ENCODE measurements around the gene ROCK2. TPM values are rescaled to one million over a fixed set of nuclear protein-coding genes. Genes with fewer than 3 reads are reported as not detected.

Gene ROCK2
- total and polyA plus RNA-seq, 2 donors (not counting 1 experiment from before 2014, with no cell fraction given): 2.3 to 30.2 TPM

- Histone ChIP-seq H3K36me3 (replicated peaks in 1 of 2; ENCODE audit: control extremely low read depth in 1 of 2, control insufficient read depth in 1 of 2, extremely low read depth in 1 of 2, insufficient read depth in 2 of 2, low read length in 1 of 2) (peaks cover 0 to 1% of the 10 kb centered on the region in 2 experiments), H3K79me2 (ENCODE audit: control insufficient read depth, insufficient read depth, low read length) (peaks cover 87% of the 10 kb centered on the region)
- CTCF ChIA-PET: no interaction called here
Measured at GRCh38 chr2:11327871-11328270, 16.6 kb downstream of the ROCK2 start.

GRCh38 chr2:11326677-11327211 lies 17.7 kb downstream of the ROCK2 start:
- Mint-ChIP-seq H3K27me3 (no peaks in the 10 kb centered on the region), H3K9me3 (ENCODE audit: insufficient read depth) (no peaks in the 10 kb centered on the region), H3K4me1 (peaks cover 16% of the 10 kb centered on the region), H3K4me3 (no peak overlapping the region), H3K27ac (no peak overlapping the region)
- DNase-seq: no peak
- H3K79me2 ChIP-seq (ENCODE audit: control insufficient read depth, insufficient read depth, low read length): peaks cover 85% of the 10 kb centered on the region
- no peak overlapping the region for H2AFZ ChIP-seq (ENCODE audit: insufficient read depth, low read depth, low read length, poor library complexity, severe bottlenecking)
- no peaks in the 10 kb centered on the region for H3K27me3 ChIP-seq (replicated peaks in 1 of 4; ENCODE audit: control extremely low read depth in 1 of 4, control insufficient read depth in 3 of 4, insufficient read depth in 4 of 4, low read length in 3 of 4)
- no peak for TF ChIP-seq CTCF (IDR thresholded peaks at IDR 0.05)
- no peak for TF ChIP-seq EZH2 (IDR thresholded peaks at IDR 0.05; ENCODE audit: borderline replicate concordance, insufficient read depth, low read depth, low read length, poor library complexity, severe bottlenecking)
- H3K4me3 ChIP-seq (ENCODE audit: control extremely low read depth in 1 of 5, extremely low read depth in 1 of 5, insufficient read depth in 1 of 5, low read depth in 2 of 5, low read length in 4 of 5): no peak overlapping the region
- H4K20me1 ChIP-seq (ENCODE audit: control insufficient read depth, insufficient read depth, low read length, poor library complexity, severe bottlenecking): peaks cover 61% of the 10 kb centered on the region
- ATAC-seq (ENCODE audit: low read depth): no peak
- peaks cover 0 to 8% of the 10 kb centered on the region in 2 donors for H3K4me1 ChIP-seq (ENCODE audit: control insufficient read depth in 2 of 2, insufficient read depth in 2 of 2, low read length in 2 of 2)
- peak overlapping the region; percentile 14 for H3K4me2 ChIP-seq (replicated peaks; ENCODE audit: low read depth, low read length, poor library complexity, severe bottlenecking)
- H3K27ac ChIP-seq (ENCODE audit: low read length in 2 of 2): no peak overlapping the region
- ChIA-PET POLR2A (no interaction called here), CTCF (no interaction called here)
- no peaks in the 10 kb centered on the region for H3K9me3 ChIP-seq (ENCODE audit: control extremely low read depth in 1 of 3, control insufficient read depth in 2 of 3, insufficient read depth in 1 of 3, low read length in 2 of 3)
- WGBS (ENCODE audit: insufficient coverage): 67% methylated on average over 3 of the region's 4 CpGs
- H3K9ac ChIP-seq (ENCODE audit: low read length): no peak overlapping the region
- intact Hi-C loops (cut with micrococcal nuclease): no loop called here
- peaks cover 0 to 2% of the 10 kb centered on the region in 2 experiments for H3K36me3 ChIP-seq (replicated peaks in 1 of 2; ENCODE audit: control extremely low read depth in 1 of 2, control insufficient read depth in 1 of 2, extremely low read depth in 1 of 2, insufficient read depth in 2 of 2, low read length in 1 of 2)

More at GRCh38 chr2:11327871-11328270, 16.6 kb downstream of the ROCK2 start:
- no peak overlapping the region for H3K27ac ChIP-seq (ENCODE audit: low read length in 2 of 2)
- peaks cover 0 to 8% of the 10 kb centered on the region in 2 donors for H3K4me1 ChIP-seq (ENCODE audit: control insufficient read depth in 2 of 2, insufficient read depth in 2 of 2, low read length in 2 of 2)
- peaks cover 65% of the 10 kb centered on the region for H4K20me1 ChIP-seq (ENCODE audit: control insufficient read depth, insufficient read depth, low read length, poor library complexity, severe bottlenecking)
- H3K4me1 Mint-ChIP-seq: peaks cover 13% of the 10 kb centered on the region
- H3K4me3 ChIP-seq (ENCODE audit: control extremely low read depth in 1 of 5, extremely low read depth in 1 of 5, insufficient read depth in 1 of 5, low read depth in 2 of 5, low read length in 4 of 5): no peak overlapping the region
- TF ChIP-seq EZH2 (IDR thresholded peaks at IDR 0.05; ENCODE audit: borderline replicate concordance, insufficient read depth, low read depth, low read length, poor library complexity, severe bottlenecking) (no peak), CTCF (IDR thresholded peaks at IDR 0.05) (no peak)
- DNase-seq: no peak
- H3K4me2 ChIP-seq (replicated peaks; ENCODE audit: low read depth, low read length, poor library complexity, severe bottlenecking): no peak overlapping the region
- H3K9ac ChIP-seq (ENCODE audit: low read length): no peak overlapping the region
- no peak overlapping the region for H3K27ac Mint-ChIP-seq
- no peaks in the 10 kb centered on the region for H3K9me3 Mint-ChIP-seq (ENCODE audit: insufficient read depth)
- no peak overlapping the region for H2AFZ ChIP-seq (ENCODE audit: insufficient read depth, low read depth, low read length, poor library complexity, severe bottlenecking)
- H3K27me3 ChIP-seq (replicated peaks in 1 of 4; ENCODE audit: control extremely low read depth in 1 of 4, control insufficient read depth in 3 of 4, insufficient read depth in 4 of 4, low read length in 3 of 4): no peaks in the 10 kb centered on the region
- POLR2A ChIA-PET: no interaction called here
- H3K4me3 Mint-ChIP-seq: no peak overlapping the region
- H3K9me3 ChIP-seq (ENCODE audit: control extremely low read depth in 1 of 3, control insufficient read depth in 2 of 3, insufficient read depth in 1 of 3, low read length in 2 of 3): peaks cover 0 to 2% (median 0%) of the 10 kb centered on the region in 3 donors
- no peak for ATAC-seq (ENCODE audit: low read depth)
- WGBS (ENCODE audit: insufficient coverage): no CpG with 5 or more reads among the region's 2 CpGs
- no peaks in the 10 kb centered on the region for H3K27me3 Mint-ChIP-seq
- intact Hi-C loops (cut with micrococcal nuclease): no loop called here
